ENCODE measurements around the gene UTP25. TPM values are rescaled to one million over a fixed set of nuclear protein-coding genes. Genes with fewer than 3 reads are reported as not detected.

UTP25 gene
- polyA plus RNA-seq (2011; rRNA removed), result 7.5 and 8.6 TPM in 2 replicates
- 9.4 and 10.8 TPM in 2 replicates for polyA minus RNA-seq (2011; rRNA and poly(A)+ RNA removed)

- Histone ChIP-seq H3K4me3 (ENCODE audit: low read depth, low read length) (peak within 1 kb of the TSS; percentile 71), H3K27ac (ENCODE audit: low read depth, low read length) (peak within 1 kb of the TSS; percentile 75), H3K9me3 (ENCODE audit: control insufficient read depth, insufficient read depth, low read length) (no peaks in the 10 kb centered on the region), H3K27me3 (ENCODE audit: control insufficient read depth, insufficient read depth, low read length) (no peaks in the 10 kb centered on the region)
- ChIA-PET CTCF (interaction anchor here (0.6 to 3.4 kb wide), 22 partner anchors 8 to 238 kb away, joined by 3 to 41 read pairs (median 5); partner anchors contain the start of gene C1orf74), POLR2A (interaction anchor here (0.9 to 1.6 kb wide), 4 partner anchors 8 to 43 kb away, joined by 4 to 11 read pairs (median 5); partner anchors contain the start of gene C1orf74)
- DNase-seq (ENCODE audit: low read depth, low spot score), result peak; percentile 95
- TF ChIP-seq CTCF (IDR thresholded peaks at IDR 0.05; ENCODE audit: low read depth, low read length), result peak; percentile 84
Observed at GRCh38 chr1:209827384-209828262, at the start of gene UTP25. TSS of gene UTP25 (plus strand) at chr1:209827972. CDS start at chr1:209828064, 92 bp downstream.

- Histone ChIP-seq H3K27ac (ENCODE audit: low read depth, low read length) (no peak overlapping the region), H3K27me3 (ENCODE audit: control insufficient read depth, insufficient read depth, low read length) (no peaks in the 10 kb centered on the region), H3K4me3 (ENCODE audit: low read depth, low read length) (no peak overlapping the region), H3K9me3 (ENCODE audit: control insufficient read depth, insufficient read depth, low read length) (no peaks in the 10 kb centered on the region)
- no peak for DNase-seq (ENCODE audit: low read depth, low spot score)
- TF ChIP-seq CTCF (IDR thresholded peaks at IDR 0.05; ENCODE audit: low read depth, low read length), result no peak
- CTCF ChIA-PET, result no interaction called here
- POLR2A ChIA-PET, result no interaction called here
Observed at GRCh38 chr1:209778102-209778501, 49.7 kb upstream of the UTP25 start.

- Histone ChIP-seq H3K9me3 (ENCODE audit: control insufficient read depth, insufficient read depth, low read length) (no peaks in the 10 kb centered on the region; the same call in 1 of the 2 replicates), H3K4me3 (ENCODE audit: low read depth, low read length) (no peak overlapping the region), H3K27me3 (ENCODE audit: control insufficient read depth, insufficient read depth, low read length) (no peaks in the 10 kb centered on the region), H3K27ac (ENCODE audit: low read depth, low read length) (no peak overlapping the region)
- no peak for DNase-seq (ENCODE audit: low read depth, low spot score)
- ChIA-PET POLR2A (no interaction called here), CTCF (interaction anchor here (1.0 kb wide), 1 partner anchor 43 kb away, joined by 3 read pairs; no protein-coding TSS in a partner anchor)
- no peak for TF ChIP-seq CTCF (IDR thresholded peaks at IDR 0.05; ENCODE audit: low read depth, low read length)
Observed at GRCh38 chr1:209780268-209780667, 47.5 kb upstream of the UTP25 start.

GRCh38 chr1:209783386-209783785 is 44.4 kb upstream of the UTP25 start:
- no peak for TF ChIP-seq CTCF (IDR thresholded peaks at IDR 0.05; ENCODE audit: low read depth, low read length)
- no peak overlapping the region for H3K27ac ChIP-seq (ENCODE audit: low read depth, low read length)
- POLR2A ChIA-PET, result interaction anchor here (2.0 kb wide), 1 partner anchor 15 kb away, joined by 10 read pairs; no protein-coding TSS in a partner anchor
- CTCF ChIA-PET, result interaction anchor here (0.6 to 4.4 kb wide), 4 partner anchors 14 to 44 kb away, joined by 3 to 24 read pairs (median 5); partner anchors contain the start of gene UTP25
- H3K9me3 ChIP-seq (ENCODE audit: control insufficient read depth, insufficient read depth, low read length), result no peaks in the 10 kb centered on the region; the same call in 1 of the 2 replicates
- peaks cover 2% of the 10 kb centered on the region for H3K27me3 ChIP-seq (ENCODE audit: control insufficient read depth, insufficient read depth, low read length)
- H3K4me3 ChIP-seq (ENCODE audit: low read depth, low read length), result peak overlapping the region; percentile 86; the same call in 1 of the 2 replicates
- no peak for DNase-seq (ENCODE audit: low read depth, low spot score)

Measured in AG04450 (cell line).